ENCODE measurements around the gene KRTAP5-3. TPM values are rescaled to one million over a fixed set of nuclear protein-coding genes. Genes with fewer than 3 reads are reported as not detected.

The KRTAP5-3 gene
- total and polyA plus RNA-seq, 2 of the 13 experiments (the other 11 are each of a cell fraction or from before 2014, with no cell fraction given): not detected

DNA sequence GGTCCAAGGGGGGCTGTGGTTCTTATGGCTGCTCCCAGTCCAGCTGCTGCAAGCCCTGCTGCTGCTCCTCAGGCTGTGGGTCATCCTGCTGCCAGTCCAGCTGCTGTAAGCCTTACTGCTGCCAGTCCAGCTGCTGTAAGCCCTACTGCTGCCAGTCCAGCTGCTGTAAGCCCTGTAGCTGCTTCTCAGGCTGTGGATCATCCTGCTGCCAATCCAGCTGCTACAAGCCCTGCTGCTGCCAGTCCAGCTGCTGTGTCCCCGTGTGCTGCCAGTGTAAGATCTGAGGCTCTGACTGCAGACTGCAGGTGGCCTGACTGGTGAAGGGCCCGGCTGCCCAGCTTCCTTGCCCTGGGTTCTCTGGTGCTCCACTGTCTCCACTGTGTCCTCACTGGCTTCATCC, 22.0 kb upstream of the KRTAP5-3 start (continued):
- TF ChIP-seq ZNF768 (CRISPR knock-in tag; IDR thresholded peaks at IDR 0.05): no peak

DNA sequence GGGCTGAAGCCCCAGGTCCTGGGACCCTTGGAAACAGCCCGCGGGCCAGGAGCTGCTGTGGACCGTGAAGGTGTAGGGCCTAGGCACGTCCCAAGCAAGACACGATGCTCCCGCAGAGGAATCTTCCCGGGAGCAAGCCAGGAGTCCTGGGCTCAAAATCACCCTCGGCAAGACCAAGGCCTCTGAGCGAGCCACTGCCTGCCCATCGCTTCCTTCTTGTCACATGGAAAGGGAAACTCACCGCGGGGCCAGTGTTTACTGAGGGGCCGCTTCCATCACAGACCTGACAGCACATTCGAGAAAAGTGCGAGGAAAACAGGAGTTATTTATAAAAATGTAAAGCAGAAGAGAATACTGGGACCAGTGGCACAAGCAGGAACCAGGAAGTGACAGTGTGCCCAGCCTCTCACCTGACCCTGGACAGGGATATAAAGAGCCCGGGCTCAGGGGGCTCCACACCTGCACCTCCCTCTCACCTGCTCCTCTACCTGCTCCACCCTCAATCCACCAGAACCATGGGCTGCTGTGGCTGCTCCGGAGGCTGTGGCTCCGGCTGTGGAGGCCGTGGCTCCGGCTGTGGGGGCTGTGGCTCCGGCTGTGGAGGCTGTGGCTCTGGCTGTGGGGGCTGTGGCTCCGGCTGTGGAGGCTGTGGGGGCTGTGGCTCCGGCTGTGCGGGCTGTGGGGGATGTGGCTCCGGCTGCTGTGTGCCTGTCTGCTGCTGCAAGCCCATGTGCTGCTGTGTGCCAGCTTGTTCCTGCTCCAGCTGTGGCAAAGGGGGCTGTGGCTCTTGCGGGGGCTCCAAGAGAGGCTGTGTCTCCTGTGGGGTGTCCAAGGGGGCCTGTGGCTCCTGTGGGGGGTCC, 21.3 kb upstream of the KRTAP5-3 start, which contains the start of gene KRTAP5-5:
Gene KRTAP5-5 (plus strand): TSS at position 450 of the 860 bp plus-strand sequence. CDS start 66 bp downstream, at position 516.
- intact Hi-C loops (cut with micrococcal nuclease; ENCODE audit: unreplicated experiment) (loop anchor here (5.0 kb wide), 1 partner anchor 82 kb away; no protein-coding TSS in a partner anchor), in situ Hi-C loops (cut with HindIII; ENCODE audit: extremely low pct_ligation_motif_present, low pct_unique_long_range_greater_than_20kb) (no loop called here)
- Histone ChIP-seq H3K4me2 (ENCODE audit: low read depth, low read length) (no peak within 1 kb of the TSS), H3K9me3 (ENCODE audit: low read length) (no peaks in the 10 kb centered on the region), H3K27me3 (ENCODE audit: control insufficient read depth in 1 of 2, insufficient read depth in 2 of 2, low read length in 2 of 2) (peaks cover 14 to 78% of the 10 kb centered on the region in 2 experiments), H3K4me3 (replicated peaks in 1 of 3; ENCODE audit: insufficient read depth in 1 of 3, low read depth in 2 of 3, low read length in 3 of 3) (no peak within 1 kb of the TSS), H3K79me2 (ENCODE audit: insufficient read depth, low read length) (no peaks in the 10 kb centered on the region), H4K20me1 (ENCODE audit: insufficient read depth, low read length) (no peaks in the 10 kb centered on the region), H3K27ac (ENCODE audit: extremely low read length, insufficient read depth, low read length) (no peak within 1 kb of the TSS), H3K9ac (ENCODE audit: insufficient read depth, low read depth, low read length) (no peak within 1 kb of the TSS), H3K36me3 (replicated peaks in 1 of 2; ENCODE audit: control insufficient read depth in 1 of 2, insufficient read depth in 2 of 2, low read length in 2 of 2) (no peaks in the 10 kb centered on the region), H3K4me1 (ENCODE audit: insufficient read depth, low read length) (no peaks in the 10 kb centered on the region), H2AFZ (ENCODE audit: low read length) (no peak within 1 kb of the TSS)
- peak; percentile 11; the same call in 1 of the 2 replicates for TF ChIP-seq EZH2 (conservative IDR thresholded peaks at IDR 0.05; ENCODE audit: low read depth, low read length)
- no peak for TF ChIP-seq CHD4 (IDR thresholded peaks at IDR 0.05; ENCODE audit: borderline replicate concordance, low read length)
- TF ChIP-seq SIX4 (CRISPR knock-in tag; IDR thresholded peaks at IDR 0.05): no peak
- no peak for TF ChIP-seq GTF2F1 (IDR thresholded peaks at IDR 0.05; ENCODE audit: low read length)
- WGBS (ENCODE audit: low lambda C conversion rate): 29% methylated on average over 7 of the region's 26 CpGs
- FAIRE-seq: no peak
- ChIA-PET POLR2A (no interaction called here), CTCF (ENCODE audit: low intra/inter-chr PET ratio, low total read pairs) (interaction anchor here (1.3 to 2.6 kb wide), 3 partner anchors 34 to 527 kb away, joined by 3 to 13 read pairs (median 6); no protein-coding TSS in a partner anchor)
- DNase-seq (ENCODE audit: low spot score): no peak
- no TSS peak for BruUV-seq (replicated peaks)
- ATAC-seq: no peak; the same call in 2 of the 3 replicates
